HepG2 (cell line): ENCODE data around the gene TMCC2. TPM values are rescaled to one million over a fixed set of nuclear protein-coding genes. Genes with fewer than 3 reads are reported as not detected.

Experiments
- DMTF1 ChIP-seq: sonication (generic); formaldehyde crosslinking; IDR thresholded peaks from 2 replicates; pipeline ENCODE4 v1.4.0; 2020; ENCODE audit warnings: mild to moderate bottlenecking, missing genetic modification reagents
- E2F1 ChIP-seq: sonication (generic); formaldehyde crosslinking; IDR thresholded peaks from 2 replicates; pipeline ENCODE4 v1.5.0; 2020; ENCODE audit warnings: missing genetic modification reagents
- IKZF1 ChIP-seq: fragments of 450-650 bp; IDR thresholded peaks from 2 replicates; pipeline ENCODE4 v1.7.1; 2016
- KAT2B ChIP-seq: fragments of 150-350 bp; IDR thresholded peaks from 2 replicates; pipeline ENCODE4 v1.6.1; 2014; ENCODE audit warnings: low read depth, low read length, borderline replicate concordance
- KDM3A ChIP-seq: IDR thresholded peaks from 2 replicates; pipeline ENCODE4 v1.6.1; 2018; ENCODE audit warnings: low read depth, missing compliant biosample characterization
- MTA1 ChIP-seq: sonication (generic); formaldehyde crosslinking; IDR thresholded peaks from 2 replicates; pipeline ENCODE4 v1.4.0; 2020; ENCODE audit warnings: missing genetic modification reagents, mild to moderate bottlenecking, borderline replicate concordance
- MXD1 ChIP-seq: sonication (generic); formaldehyde crosslinking; IDR thresholded peaks from 2 replicates; pipeline ENCODE4 v1.4.0; 2020; ENCODE audit warnings: mild to moderate bottlenecking, missing genetic modification reagents
- RAD21 ChIP-seq: fragments of 450-650 bp; formaldehyde crosslinking; IDR thresholded peaks from 2 replicates; pipeline ENCODE4 v1.5.0; 2020; ENCODE audit warnings: mild to moderate bottlenecking
- SMC3 ChIP-seq: IDR thresholded peaks from 2 replicates; pipeline ENCODE4 v1.6.1; 2011; ENCODE audit warnings: low read length, improper control_type of control experiment
- SRSF4 ChIP-seq: fragments of 200-400 bp; formaldehyde crosslinking; IDR thresholded peaks from one replicate; pipeline ENCODE4 v1.6.1; 2018; ENCODE audit warnings: mild to moderate bottlenecking, low read depth, low read length, moderate library complexity; ENCODE audit not compliant: poor library complexity, severe bottlenecking
- U2AF2 ChIP-seq: fragments of 200-400 bp; formaldehyde crosslinking; IDR thresholded peaks from 2 replicates; pipeline ENCODE4 v1.6.1; 2017; ENCODE audit warnings: low read depth, mild to moderate bottlenecking, low read length
- WIZ ChIP-seq: sonication (generic); formaldehyde crosslinking; IDR thresholded peaks from 2 replicates; pipeline ENCODE4 v1.5.1; 2020; ENCODE audit warnings: mild to moderate bottlenecking, missing genetic modification reagents
- ZHX1 ChIP-seq: sonication (generic); formaldehyde crosslinking; IDR thresholded peaks from 2 replicates; pipeline ENCODE4 v1.8.1; 2022; ENCODE audit warnings: low read depth, mild to moderate bottlenecking, missing genetic modification reagents
- ZIK1 ChIP-seq: sonication (generic); formaldehyde crosslinking; IDR thresholded peaks from 2 replicates; pipeline ENCODE4 v1.5.0; 2020; ENCODE audit warnings: mild to moderate bottlenecking, low read depth, missing genetic modification reagents, borderline replicate concordance
- ZMAT3 ChIP-seq: sonication (generic); formaldehyde crosslinking; conservative IDR thresholded peaks from 2 replicates; pipeline ENCODE4 v1.7.0; 2021; ENCODE audit warnings: missing genetic modification reagents
- ZNF597 ChIP-seq: sonication (generic); formaldehyde crosslinking; IDR thresholded peaks from 2 replicates; pipeline ENCODE4 v1.5.0; 2020; ENCODE audit warnings: missing genetic modification reagents
- ZNF678 ChIP-seq: sonication (generic); formaldehyde crosslinking; IDR thresholded peaks from 2 replicates; pipeline ENCODE4 v1.4.0; 2020; ENCODE audit warnings: mild to moderate bottlenecking, missing genetic modification reagents
- ZNF720 ChIP-seq: sonication (generic); formaldehyde crosslinking; IDR thresholded peaks from 2 replicates; pipeline ENCODE4 v1.4.0; 2020; ENCODE audit warnings: missing genetic modification reagents
- ZSCAN25 ChIP-seq: sonication (generic); formaldehyde crosslinking; IDR thresholded peaks from 2 replicates; pipeline ENCODE4 v1.8.0; 2022; ENCODE audit warnings: mild to moderate bottlenecking, missing genetic modification reagents
- ZSCAN5A ChIP-seq: sonication (generic); formaldehyde crosslinking; IDR thresholded peaks from 2 replicates; pipeline ENCODE4 v1.8.0; 2022; ENCODE audit warnings: mild to moderate bottlenecking, missing genetic modification reagents, borderline replicate concordance
- polyA plus RNA-seq, 8 experiments: library from polyadenylated mRNA; depleted of rRNA in 3 of 8; stranded (reverse) in 7 of 8; unstranded in 1 of 8; fragments of >200 nt; fragmentation: Illumina TruSeq in 4 of 8; extraction: Trizol in 4 of 8; gene quantifications; 2 replicates each; pipeline versions ENCODE4 v1.2.1 to v1.2.3, GENCODE V29; 2011 to 2016; ENCODE audit warnings: low read depth in 4 of 8, missing spikeins in 1 of 8, mixed read lengths in 1 of 8; ENCODE audit not compliant: insufficient read depth in 1 of 8
- total RNA-seq, 5 experiments: library from RNA; depleted of rRNA; stranded (reverse); fragments of >200 nt; fragmentation: Illumina TruSeq; extraction: Trizol; gene quantifications; 2 replicates each; pipeline ENCODE4 v1.2.3, GENCODE V29; 2016; ENCODE audit warnings: low read depth in 1 of 5

The TMCC2 gene
- total and polyA plus RNA-seq, 2 of the 13 experiments (the other 11 are each of a cell fraction or from before 2014, with no cell fraction given), result 0.12 to 0.24 TPM

- TF ChIP-seq ZHX1 (CRISPR knock-in tag), result no peak
- no peak for TF ChIP-seq KDM3A
- TF ChIP-seq ZMAT3, result peak; percentile 66; the same call in 1 of the 2 replicates
- TF ChIP-seq MXD1 (CRISPR knock-in tag), result peak; percentile 92
- no peak for TF ChIP-seq ZNF720 (CRISPR knock-in tag)
- TF ChIP-seq U2AF2, result no peak
- no peak for TF ChIP-seq ZSCAN5A (CRISPR knock-in tag)
- TF ChIP-seq MTA1 (CRISPR knock-in tag), result 0 out of 2 replicates have a peak, but pooled peaks have one; percentile 63
- peak; percentile 75 for TF ChIP-seq ZSCAN25 (CRISPR knock-in tag)
- no peak for TF ChIP-seq WIZ
- TF ChIP-seq DMTF1 (CRISPR knock-in tag), result no peak
- no peak for TF ChIP-seq SRSF4
- no peak for TF ChIP-seq SMC3
- no peak for TF ChIP-seq E2F1 (CRISPR knock-in tag)
- TF ChIP-seq KAT2B, result no peak
- peak; percentile 81; the same call in 1 of the 2 replicates for TF ChIP-seq ZIK1 (CRISPR knock-in tag)
- TF ChIP-seq ZNF678 (CRISPR knock-in tag), result 0 out of 2 replicates have a peak, but pooled peaks have one; percentile 21
- no peak; the same call in 1 of the 2 replicates for TF ChIP-seq RAD21 (CRISPR knock-in tag)
- no peak for TF ChIP-seq IKZF1
- no peak for TF ChIP-seq ZNF597
Observed at GRCh38 chr1:205321162-205321958, 93.6 kb downstream of the TMCC2 start, which contains the start of gene NUAK2 (continued).
